Thoracic aorta (tissue), 2 donors: ENCODE data around the gene CA7. TPM values are rescaled to one million over a fixed set of nuclear protein-coding genes. Genes with fewer than 3 reads are reported as not detected.
A peak's percentile ranks its signal among the peaks of the same experiment; 100 is the strongest.

Source experiments
- ATAC-seq: fragments of 150-250 bp; one replicate; pipeline ENCODE4 v1.8.0; 2017; ENCODE audit warnings: low read depth; ENCODE audit not compliant: insufficient number of reproducible peaks, low FRiP score
- DNase-seq: peaks from one replicate; pipeline ENCODE4 v3.0.0-alpha.2; 2020; ENCODE audit warnings: low spot score
- H3K27ac ChIP-seq, 2 donors: fragments of 200-600 bp; sonication (generic); 1 replicate in 1 of 2; 2 replicates in 1 of 2; pipeline ENCODE4 v1.5.1; 2016; ENCODE audit warnings: mild to moderate bottlenecking in 2 of 2, moderate library complexity in 2 of 2
- H3K27me3 ChIP-seq: fragments of 200-600 bp; sonication (generic); replicated peaks from 2 replicates; pipeline ENCODE4 v1.6.0; 2016; ENCODE audit warnings: mild to moderate bottlenecking; ENCODE audit not compliant: insufficient read depth
- H3K36me3 ChIP-seq: fragments of 200-600 bp; sonication (generic); one replicate; pipeline ENCODE4 v1.5.1; 2016
- H3K4me1 ChIP-seq, 2 donors: fragments of 200-600 bp; sonication (generic); 1 replicate in 1 of 2; 2 replicates in 1 of 2; pipeline versions ENCODE4 v1.5.1 to v1.6.0; 2016; ENCODE audit warnings: low read depth in 2 of 2, mild to moderate bottlenecking in 1 of 2; ENCODE audit not compliant: control insufficient read depth in 1 of 2
- H3K4me3 ChIP-seq: fragments of 200-600 bp; sonication (generic); 2 replicates; pipeline ENCODE4 v1.5.1; 2016; ENCODE audit warnings: mild to moderate bottlenecking
- H3K9me3 ChIP-seq: fragments of 200-600 bp; sonication (generic); 2 replicates; pipeline ENCODE4 v1.5.1; 2016
- total RNA-seq, 2 donors: library from RNA; depleted of rRNA; stranded (reverse); fragments of >200 nt; gene quantifications; one replicate each; pipeline versions ENCODE4 v1.1.0 to v1.2.3, GENCODE V29; 2016
- TF ChIP-seq, protein P1 (sequence below): fragments of 200-600 bp; sonication (generic); IDR thresholded peaks from one replicate; pipeline ENCODE4 v1.5.1; 2019; ENCODE audit warnings: antibody characterized with exemption

CA7 gene
- not detected for total RNA-seq

DNA sequence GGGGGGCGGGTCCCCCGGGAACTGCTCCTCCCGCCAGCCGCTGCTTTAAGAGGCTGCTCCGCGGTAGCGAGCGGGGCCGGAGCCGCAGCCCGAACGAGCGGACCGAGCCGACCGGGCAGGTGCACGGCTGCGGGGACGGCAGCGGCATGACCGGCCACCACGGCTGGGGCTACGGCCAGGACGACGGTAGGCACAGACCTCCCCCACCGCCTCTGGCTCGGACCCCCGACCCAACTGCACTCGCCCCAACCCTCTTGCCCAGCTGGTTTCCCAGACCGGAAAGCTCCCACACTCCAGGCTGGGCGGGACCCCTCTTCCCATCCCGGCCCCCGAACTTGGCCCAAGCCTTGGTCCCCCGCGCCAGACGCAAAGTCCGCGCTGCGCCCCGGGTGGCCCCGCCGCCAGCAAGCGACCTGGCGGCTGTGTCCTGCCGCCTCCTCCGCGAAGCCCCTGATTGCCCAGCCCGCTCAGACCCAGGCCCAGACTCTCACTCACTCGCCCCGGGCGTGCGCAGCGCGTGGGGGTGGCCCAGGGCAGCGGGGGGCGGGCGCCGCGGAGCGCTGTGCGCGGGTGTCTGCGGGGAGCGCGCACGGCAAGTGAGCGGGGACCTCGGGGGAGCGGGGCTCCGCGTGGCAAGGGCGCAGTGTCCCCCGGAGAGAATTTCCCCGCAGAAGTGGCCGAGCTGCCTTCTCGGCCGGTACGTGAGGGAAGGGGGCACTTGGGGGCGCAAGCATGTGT, at the start of gene CA7:
TSS of gene CA7 (plus strand) at position 73 of the 738 bp plus-strand sequence. CDS start at position 147, 74 bp downstream.
- H3K27ac ChIP-seq, result no peak within 1 kb of the TSS
- DNase-seq, result no peak
- H3K36me3 ChIP-seq, result no peaks in the 10 kb centered on the region
- ATAC-seq, result no peak
- H3K27me3 ChIP-seq, result peaks cover 4% of the 10 kb centered on the region
- H3K4me3 ChIP-seq, result peak within 1 kb of the TSS; percentile 67
- H3K4me1 ChIP-seq, result peaks cover 12 to 22% of the 10 kb centered on the region in 2 donors
- no peaks in the 10 kb centered on the region for H3K9me3 ChIP-seq
- TF ChIP-seq, protein P1, sequence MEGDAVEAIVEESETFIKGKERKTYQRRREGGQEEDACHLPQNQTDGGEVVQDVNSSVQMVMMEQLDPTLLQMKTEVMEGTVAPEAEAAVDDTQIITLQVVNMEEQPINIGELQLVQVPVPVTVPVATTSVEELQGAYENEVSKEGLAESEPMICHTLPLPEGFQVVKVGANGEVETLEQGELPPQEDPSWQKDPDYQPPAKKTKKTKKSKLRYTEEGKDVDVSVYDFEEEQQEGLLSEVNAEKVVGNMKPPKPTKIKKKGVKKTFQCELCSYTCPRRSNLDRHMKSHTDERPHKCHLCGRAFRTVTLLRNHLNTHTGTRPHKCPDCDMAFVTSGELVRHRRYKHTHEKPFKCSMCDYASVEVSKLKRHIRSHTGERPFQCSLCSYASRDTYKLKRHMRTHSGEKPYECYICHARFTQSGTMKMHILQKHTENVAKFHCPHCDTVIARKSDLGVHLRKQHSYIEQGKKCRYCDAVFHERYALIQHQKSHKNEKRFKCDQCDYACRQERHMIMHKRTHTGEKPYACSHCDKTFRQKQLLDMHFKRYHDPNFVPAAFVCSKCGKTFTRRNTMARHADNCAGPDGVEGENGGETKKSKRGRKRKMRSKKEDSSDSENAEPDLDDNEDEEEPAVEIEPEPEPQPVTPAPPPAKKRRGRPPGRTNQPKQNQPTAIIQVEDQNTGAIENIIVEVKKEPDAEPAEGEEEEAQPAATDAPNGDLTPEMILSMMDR, result no peak

DNA sequence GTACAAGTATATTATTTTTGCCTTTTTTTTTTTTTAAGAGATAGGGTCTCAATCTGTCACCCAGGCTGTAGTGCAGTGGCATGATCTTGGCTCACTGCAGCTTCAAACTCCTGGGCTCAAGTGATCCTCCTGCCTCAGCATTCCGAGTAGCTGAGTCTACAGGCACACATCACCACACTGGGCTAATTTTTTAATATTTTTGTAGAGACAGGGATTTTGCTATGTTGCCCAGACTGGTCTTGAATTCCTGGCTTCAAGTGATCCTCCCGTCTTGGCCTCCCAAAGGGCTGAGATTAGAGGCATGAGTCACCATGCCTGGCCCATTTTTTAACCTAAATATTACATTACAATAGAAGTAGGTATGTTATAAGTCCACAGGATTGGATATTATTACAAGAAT, 46.1 kb upstream of the CA7 start:
- TF ChIP-seq, protein P1, result no peak
- no peaks in the 10 kb centered on the region for H3K9me3 ChIP-seq
- no peak overlapping the region for H3K4me3 ChIP-seq
- peaks cover 1% of the 10 kb centered on the region for H3K36me3 ChIP-seq
- ATAC-seq, result no peak
- no peak overlapping the region for H3K27ac ChIP-seq
- no peak for DNase-seq
- H3K27me3 ChIP-seq, result no peaks in the 10 kb centered on the region
- no peaks in the 10 kb centered on the region for H3K4me1 ChIP-seq

- no peak overlapping the region for H3K4me3 ChIP-seq
- H3K9me3 ChIP-seq, result no peaks in the 10 kb centered on the region
- ATAC-seq (no peak), DNase-seq (no peak)
- no peaks in the 10 kb centered on the region for H3K27me3 ChIP-seq
- no peaks in the 10 kb centered on the region for H3K4me1 ChIP-seq
- TF ChIP-seq, protein P1, result no peak
- H3K36me3 ChIP-seq, result peaks cover 26% of the 10 kb centered on the region
- H3K27ac ChIP-seq, result no peak overlapping the region
Observed at GRCh38 chr16:66800856-66801255, 43.4 kb upstream of the CA7 start.

DNA sequence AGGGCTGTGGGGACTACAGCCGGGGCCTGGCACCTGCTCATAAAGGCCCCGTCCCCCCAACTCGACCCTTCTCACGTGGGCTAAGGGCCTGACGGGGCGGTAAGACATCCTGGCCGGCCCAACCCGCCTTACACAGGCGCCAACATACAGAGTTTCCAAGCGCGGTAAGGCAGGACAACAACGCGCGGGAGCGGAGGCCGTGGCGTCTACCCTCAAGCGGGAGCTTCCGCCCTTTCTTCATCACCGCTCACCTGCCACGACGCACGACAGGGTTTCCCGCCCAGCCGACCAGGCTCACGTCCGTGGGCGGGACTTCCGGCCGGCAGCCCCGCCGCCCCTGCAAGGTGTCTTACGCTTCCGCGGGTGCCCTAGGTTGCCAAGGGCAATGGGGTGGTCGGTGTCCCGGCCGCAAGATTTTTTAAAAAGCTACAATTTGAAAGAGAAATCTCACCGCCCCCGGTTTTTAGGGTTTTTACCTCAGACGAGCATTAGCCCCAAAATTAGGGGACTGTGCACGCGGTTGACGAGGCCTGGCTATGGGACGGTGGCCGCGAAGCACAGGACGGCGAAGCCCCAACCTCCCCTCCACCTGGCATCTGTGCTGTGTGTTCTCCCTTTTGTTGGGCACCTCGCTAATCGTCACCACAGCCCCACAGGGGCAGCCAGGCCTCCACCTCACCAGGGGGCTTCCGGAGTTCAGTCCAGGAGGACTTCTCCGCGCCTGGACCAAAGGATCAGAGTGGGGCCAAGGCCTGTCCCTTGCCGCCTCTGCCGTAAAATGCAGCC, 42.7 kb upstream of the CA7 start, which contains the start of gene TERB1:
TSS of gene TERB1 (minus strand) at position 265 of the 786 bp plus-strand sequence. CDS start 4,786 bp downstream, outside the sequence.
- ATAC-seq, result no peak
- DNase-seq, result no peak
- Histone ChIP-seq H3K4me1 (no peaks in the 10 kb centered on the region), H3K9me3 (no peaks in the 10 kb centered on the region), H3K4me3 (no peak within 1 kb of the TSS), H3K27ac (no peak within 1 kb of the TSS), H3K36me3 (peaks cover 29% of the 10 kb centered on the region), H3K27me3 (no peaks in the 10 kb centered on the region)
- TF ChIP-seq, protein P1, result no peak

DNA sequence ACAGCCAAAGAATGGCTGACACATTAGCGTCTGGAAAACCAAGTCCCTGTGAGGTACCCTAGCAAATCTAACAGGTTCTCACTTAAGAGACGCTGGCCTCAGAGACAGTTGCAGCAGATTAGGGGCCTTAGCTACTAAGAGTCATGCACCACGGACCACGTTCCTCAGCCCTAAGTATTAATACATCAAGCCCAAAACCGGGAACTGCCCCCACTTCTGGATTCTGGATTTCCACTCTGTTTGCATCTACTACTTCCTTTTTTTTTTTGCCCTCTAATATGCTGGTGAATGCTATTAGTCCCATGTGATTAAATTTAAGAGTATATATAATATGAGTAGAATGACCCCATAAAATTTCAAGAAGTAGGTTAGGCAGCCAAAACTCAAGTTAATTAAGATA, 42.1 kb upstream of the CA7 start:
- ATAC-seq, result no peak
- H3K36me3 ChIP-seq, result peaks cover 36% of the 10 kb centered on the region
- H3K9me3 ChIP-seq, result no peaks in the 10 kb centered on the region

More for the DNA sequence above, 42.1 kb upstream of the CA7 start:
- no peak for DNase-seq
- no peak overlapping the region for H3K27ac ChIP-seq
- TF ChIP-seq, protein P1, result no peak
- H3K4me1 ChIP-seq, result no peaks in the 10 kb centered on the region
- H3K27me3 ChIP-seq, result no peaks in the 10 kb centered on the region
- H3K4me3 ChIP-seq, result no peak overlapping the region
